ENCODE results near the gene FARSA. TPM values are rescaled to one million over a fixed set of nuclear protein-coding genes. Genes with fewer than 3 reads are reported as not detected.

Gene FARSA
- total RNA-seq, 1 donor from 2014 or later = 34.6 TPM

DNA sequence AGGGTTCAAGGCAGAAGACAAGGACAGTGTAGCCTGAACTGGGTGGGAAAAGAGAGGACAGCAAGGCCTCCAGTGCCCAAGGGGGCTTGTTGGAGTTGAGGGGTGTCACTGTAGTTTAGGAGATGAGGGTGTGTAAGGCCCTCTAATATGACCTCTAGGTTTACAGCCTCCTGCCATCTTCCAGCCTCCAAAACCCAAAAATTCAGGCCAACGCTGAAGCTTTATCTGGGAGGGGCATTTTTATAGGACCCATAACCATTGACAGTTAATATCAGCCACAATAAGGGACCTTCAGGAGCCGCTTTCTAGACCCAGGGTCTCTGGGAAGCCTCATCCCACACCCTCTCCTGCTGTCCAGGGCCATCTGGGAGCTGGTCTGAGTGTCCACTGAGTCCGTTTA, 49.3 kb downstream of the FARSA start:
- ATAC-seq (ENCODE audit: poor library complexity) (no peak), DNase-seq (no peak)
- intact Hi-C loops (cut with DNase I) = no loop called here

DNA sequence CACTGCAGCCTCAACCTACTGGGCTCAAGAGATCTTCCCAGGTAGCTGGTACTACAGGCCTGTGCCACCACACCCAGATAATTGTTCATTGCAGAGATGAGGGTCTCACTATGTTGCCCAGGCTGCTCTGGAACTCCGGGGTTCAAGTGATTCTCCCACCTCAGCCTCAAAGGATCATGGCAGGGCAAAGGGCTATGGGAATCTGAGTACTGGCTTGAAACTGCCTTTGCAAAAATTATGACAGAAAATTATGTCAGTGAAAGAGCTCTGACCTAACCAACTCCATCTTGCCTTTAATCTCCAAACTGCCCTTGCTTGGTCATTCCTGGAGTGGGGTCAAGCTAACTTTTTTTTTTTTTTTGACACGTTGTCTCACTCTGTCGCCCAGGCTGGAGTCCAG, 50.9 kb downstream of the FARSA start:
- DNase-seq (no peak), ATAC-seq (ENCODE audit: poor library complexity) (no peak)
- intact Hi-C loops (cut with DNase I) = no loop called here

DNA sequence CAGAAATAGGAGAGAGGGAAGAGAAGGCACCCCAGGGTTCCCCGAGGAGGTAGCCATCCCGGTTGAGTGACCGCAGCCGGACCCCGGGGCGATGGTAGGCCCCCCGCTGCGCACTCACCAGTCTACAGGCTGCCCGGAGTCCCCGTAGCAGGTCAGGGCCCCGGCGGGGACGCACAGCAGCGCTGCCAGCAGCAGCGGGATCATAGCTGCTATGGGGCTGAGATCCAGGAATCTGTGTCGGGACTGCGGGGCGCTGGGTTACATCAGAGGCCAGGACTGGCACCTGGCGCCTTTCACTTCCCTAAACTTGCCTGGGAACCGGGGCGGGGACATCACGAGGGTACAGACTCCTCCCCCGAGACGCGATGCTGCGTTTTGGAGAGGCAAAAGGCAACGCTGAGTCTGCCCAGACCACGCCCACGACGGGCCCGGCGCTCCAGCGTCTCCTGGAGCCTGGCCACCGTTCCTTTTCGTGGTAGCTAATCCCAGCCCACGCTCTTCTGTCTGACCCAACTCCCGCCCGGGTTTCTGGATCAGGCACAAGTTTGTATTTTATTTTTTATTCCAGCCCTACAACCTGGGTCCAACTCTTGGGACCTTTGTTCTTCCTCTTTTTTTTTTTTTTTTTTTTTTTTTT, 52.2 kb downstream of the FARSA start, which contains the start of gene DNASE2:
DNASE2 (minus strand) TSS at position 278 of the 637 bp plus-strand sequence; CDS start at position 204, 74 bp downstream.
- peak; percentile 97 for ATAC-seq (ENCODE audit: poor library complexity)
- intact Hi-C loops (cut with DNase I) = no loop called here
- peak; percentile 98 for DNase-seq

DNA sequence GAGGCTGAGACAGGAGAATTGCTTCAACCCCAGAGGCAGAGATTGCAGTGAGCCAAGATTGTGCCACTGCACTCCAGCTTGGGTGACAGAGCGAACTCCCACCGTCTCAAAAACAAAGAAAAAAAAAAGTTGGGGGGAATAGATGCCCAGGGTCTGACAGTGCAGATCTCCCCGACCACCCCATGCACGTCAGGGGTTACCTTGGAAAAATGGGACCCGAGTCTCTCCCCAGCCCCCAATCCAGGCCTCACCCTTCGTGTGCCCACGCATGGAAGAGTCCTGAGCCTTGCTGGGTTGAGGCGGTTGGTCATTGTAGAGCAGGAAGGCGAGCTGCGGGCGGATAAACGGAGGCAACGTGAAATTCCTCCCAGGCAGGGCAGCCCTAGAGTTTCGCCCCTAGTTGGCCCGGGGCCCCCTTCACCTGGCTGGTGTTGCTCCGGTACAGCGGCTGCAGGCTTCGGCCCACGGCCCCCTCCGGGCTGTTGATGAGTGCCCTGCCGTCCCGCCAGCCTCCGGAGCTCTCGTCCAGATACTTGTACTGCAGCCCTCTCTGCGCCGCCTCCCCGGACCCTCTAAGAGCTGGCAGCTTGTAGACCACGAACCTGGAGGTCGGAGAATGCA, 52.9 kb downstream of the FARSA start:
- intact Hi-C loops (cut with DNase I) = no loop called here
- ATAC-seq (ENCODE audit: poor library complexity) (peak; percentile 42), DNase-seq (peak; percentile 57)

DNA sequence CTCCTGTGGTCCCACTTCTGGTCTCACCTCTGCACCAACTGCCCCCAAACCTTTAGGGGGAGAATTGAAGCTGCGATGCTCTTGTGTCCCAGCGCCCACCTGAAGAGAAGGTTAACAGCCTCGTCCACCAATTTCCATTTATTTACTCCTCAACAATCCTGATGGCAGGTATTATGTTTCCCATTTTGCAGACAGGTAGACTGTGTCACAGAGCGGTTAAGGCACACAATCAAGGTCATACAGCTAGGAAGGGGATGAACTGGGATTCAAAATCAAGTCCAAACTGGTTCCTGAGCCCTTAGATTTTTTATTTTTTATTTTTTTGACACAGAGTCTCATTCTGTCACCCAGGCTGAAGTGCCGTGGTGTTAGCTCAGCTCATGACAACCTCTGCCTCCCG, 58.4 kb downstream of the FARSA start:
- intact Hi-C loops (cut with DNase I) = no loop called here
- ATAC-seq (ENCODE audit: poor library complexity) (no peak), DNase-seq (no peak)

DNA sequence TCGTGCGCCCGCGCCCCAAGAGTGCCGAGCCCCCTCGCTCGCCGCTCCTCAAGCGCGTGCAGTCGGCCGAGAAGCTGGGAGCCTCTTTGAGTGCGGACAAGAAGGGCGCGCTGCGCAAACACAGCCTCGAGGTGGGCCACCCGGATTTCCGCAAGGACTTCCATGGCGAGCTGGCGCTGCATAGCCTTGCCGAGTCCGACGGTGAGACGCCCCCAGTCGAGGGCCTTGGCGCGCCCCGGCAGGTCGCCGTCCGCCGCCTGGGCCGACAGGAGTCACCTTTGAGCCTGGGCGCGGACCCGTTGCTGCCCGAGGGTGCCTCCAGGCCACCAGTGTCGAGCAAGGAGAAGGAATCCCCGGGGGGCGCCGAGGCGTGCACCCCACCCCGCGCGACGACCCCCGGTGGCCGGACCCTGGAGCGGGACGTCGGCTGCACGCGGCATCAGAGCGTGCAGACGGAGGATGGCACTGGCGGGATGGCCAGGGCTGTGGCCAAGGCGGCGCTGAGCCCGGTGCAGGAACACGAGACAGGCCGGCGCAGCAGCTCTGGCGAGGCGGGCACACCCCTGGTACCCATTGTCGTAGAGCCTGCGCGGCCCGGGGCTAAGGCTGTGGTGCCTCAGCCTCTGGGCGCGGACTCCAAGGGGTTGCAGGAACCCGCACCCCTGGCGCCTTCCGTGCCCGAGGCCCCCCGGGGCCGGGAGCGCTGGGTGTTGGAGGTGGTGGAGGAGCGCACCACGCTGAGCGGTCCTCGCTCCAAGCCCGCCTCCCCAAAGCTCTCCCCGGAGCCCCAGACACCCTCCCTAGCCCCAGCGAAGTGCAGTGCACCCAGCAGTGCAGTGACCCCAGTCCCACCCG, 59.4 kb downstream of the FARSA start:
- no peak for ATAC-seq (ENCODE audit: poor library complexity)
- no peak for DNase-seq
- intact Hi-C loops (cut with DNase I) = no loop called here

DNA sequence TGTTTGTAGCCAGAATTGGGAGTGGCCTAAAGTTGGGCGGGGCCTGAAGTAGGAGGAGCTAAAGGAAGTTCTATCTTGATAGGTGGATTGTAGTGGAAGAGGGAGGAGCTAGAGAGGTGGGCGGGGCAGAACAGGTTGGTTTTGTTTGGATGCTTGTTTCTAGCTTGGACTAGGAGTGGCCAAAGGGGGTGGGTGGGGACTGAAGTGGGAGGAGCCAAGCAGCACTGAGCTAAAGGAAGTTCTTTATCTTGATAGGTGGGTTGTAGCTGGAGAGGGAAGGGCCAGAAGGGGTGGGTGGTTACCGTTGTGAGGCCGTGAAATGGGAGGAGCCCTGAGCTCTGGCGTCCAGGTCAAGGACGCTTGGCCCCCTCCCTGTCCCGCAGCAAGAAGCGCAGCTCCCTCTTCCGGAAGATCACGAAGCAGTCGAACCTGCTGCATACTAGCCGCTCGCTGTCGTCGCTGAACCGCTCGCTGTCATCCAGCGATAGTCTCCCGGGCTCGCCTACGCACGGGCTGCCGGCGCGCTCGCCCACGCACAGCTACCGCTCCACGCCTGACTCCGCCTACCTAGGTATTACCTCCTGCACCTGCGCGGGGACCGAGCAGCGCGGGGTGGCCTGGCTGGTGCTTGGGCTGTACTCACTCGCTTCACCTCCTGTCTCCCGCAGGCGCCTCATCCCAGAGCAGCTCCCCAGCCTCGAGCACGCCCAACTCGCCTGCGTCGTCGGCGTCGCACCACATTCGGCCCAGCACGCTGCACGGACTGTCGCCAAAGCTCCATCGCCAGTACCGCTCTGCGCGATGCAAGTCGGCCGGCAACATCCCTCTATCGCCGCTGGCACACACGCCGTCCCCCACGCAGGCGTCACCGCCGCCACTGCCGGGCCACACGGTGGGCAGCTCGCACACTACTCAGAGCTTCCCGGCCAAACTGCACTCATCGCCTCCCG, 60.3 kb downstream of the FARSA start:
- DNase-seq (peak; percentile 55), ATAC-seq (ENCODE audit: poor library complexity) (peak; percentile 77)
- intact Hi-C loops (cut with DNase I) = no loop called here

Small RNA genes lying within 50 kb of the gene (microRNA-seq; reads per million reads assigned to microRNA genes)
- gene MIR5695 (not detected), gene MIR6515 (1.6 reads per million)

Other genes with a start within 250 kb of the FARSA start
- not detected for gene GNG14, start 245.7 kb downstream of the FARSA start, total RNA-seq
- 2.0 TPM for gene FBXW9, start 237.1 kb downstream of the FARSA start, total RNA-seq
- gene TNPO2, start 209.8 kb downstream of the FARSA start, total RNA-seq = 30.9 TPM
- 117 TPM for gene TRIR, start 199.0 kb downstream of the FARSA start, total RNA-seq
- 60.7 TPM for gene GET3, start 196.2 kb downstream of the FARSA start, total RNA-seq
- gene BEST2, start 181.9 kb downstream of the FARSA start, total RNA-seq = not detected
- gene HOOK2, start 158.2 kb downstream of the FARSA start, total RNA-seq = 43.6 TPM
- 23.9 TPM for gene JUNB, start 142.2 kb downstream of the FARSA start, total RNA-seq
- 684 TPM for gene PRDX2, start 131.9 kb downstream of the FARSA start, total RNA-seq
- 1.6 TPM for gene THSD8, start 131.6 kb downstream of the FARSA start, total RNA-seq
- 6.3 TPM for gene RNASEH2A, start 127.1 kb downstream of the FARSA start, total RNA-seq
- not detected for gene RTBDN, start 99.1 kb downstream of the FARSA start, total RNA-seq
- gene MAST1, start 95.2 kb downstream of the FARSA start, total RNA-seq = not detected
- gene DNASE2, start 52.3 kb downstream of the FARSA start, total RNA-seq = 16.9 TPM
- gene KLF1, start 46.5 kb downstream of the FARSA start, total RNA-seq = not detected
- gene GCDH, start 42.6 kb downstream of the FARSA start, total RNA-seq = 39.5 TPM
- gene SYCE2, start 14.4 kb downstream of the FARSA start, total RNA-seq = not detected
- gene CALR, start 4.9 kb upstream of the FARSA start, total RNA-seq = 378 TPM
- 174 TPM for gene RAD23A, start 12.2 kb upstream of the FARSA start, total RNA-seq
- 31.1 TPM for gene GADD45GIP1, start 23.5 kb upstream of the FARSA start, total RNA-seq
- gene DAND5, start 35.9 kb upstream of the FARSA start, total RNA-seq = 9.1 TPM
- 160 TPM for gene NFIX, start 61.8 kb upstream of the FARSA start, total RNA-seq
- 7.2 TPM for gene LYL1, start 169.1 kb upstream of the FARSA start, total RNA-seq
- gene TRMT1, start 183.0 kb upstream of the FARSA start, total RNA-seq = 18.4 TPM
- gene NACC1, start 184.6 kb upstream of the FARSA start, total RNA-seq = 44.6 TPM
- gene STX10, start 216.7 kb upstream of the FARSA start, total RNA-seq = 38.2 TPM
- gene IER2, start 216.7 kb upstream of the FARSA start, total RNA-seq = 17.7 TPM

All from Right ventricle myocardium superior (tissue), 1 donor.